Type B pancreatic cell (in vitro differentiated cells): ENCODE data around the gene APOL6. TPM values are rescaled to one million over a fixed set of nuclear protein-coding genes. Genes with fewer than 3 reads are reported as not detected.

Source experiments
- DNase-seq: peaks from one replicate; pipeline ENCODE4 v3.0.0; 2021; ENCODE audit warnings: mixed read lengths; ENCODE audit not compliant: unreplicated experiment; ENCODE audit errors: extremely low spot score
- H3K27ac Mint-ChIP-seq: 2 replicates; pipeline ENCODE4 v1.8.0; 2021; ENCODE audit warnings: mild to moderate bottlenecking, mixed read lengths
- H3K27me3 Mint-ChIP-seq: 2 replicates; pipeline ENCODE4 v1.8.0; 2021; ENCODE audit warnings: mixed read lengths
- H3K36me3 Mint-ChIP-seq: 2 replicates; pipeline ENCODE4 v1.8.0; 2021; ENCODE audit warnings: mixed read lengths
- H3K4me1 Mint-ChIP-seq: one replicate; pipeline ENCODE4 v1.8.0; 2021; ENCODE audit warnings: mixed read lengths; ENCODE audit not compliant: unreplicated experiment
- H3K4me3 Mint-ChIP-seq: 2 replicates; pipeline ENCODE4 v1.8.0; 2021; ENCODE audit warnings: mild to moderate bottlenecking, mixed read lengths
- H3K9me3 Mint-ChIP-seq: 2 replicates; pipeline ENCODE4 v1.8.0; 2021; ENCODE audit warnings: mixed read lengths
- total RNA-seq: library from RNA; stranded (reverse); gene quantifications from 2 replicates; pipeline ENCODE4 v1.2.1, GENCODE V29; 2021; ENCODE audit warnings: low replicate concordance
- TF ChIP-seq, protein P1 (sequence below): fragments of 200-600 bp; sonication (generic); conservative IDR thresholded peaks from 2 replicates; pipeline ENCODE4 v1.5.0; 2021; ENCODE audit warnings: antibody characterized with exemption, mild to moderate bottlenecking

Gene APOL6
- total RNA-seq, 1 donor from 2014 or later, result 9.0 TPM

DNA sequence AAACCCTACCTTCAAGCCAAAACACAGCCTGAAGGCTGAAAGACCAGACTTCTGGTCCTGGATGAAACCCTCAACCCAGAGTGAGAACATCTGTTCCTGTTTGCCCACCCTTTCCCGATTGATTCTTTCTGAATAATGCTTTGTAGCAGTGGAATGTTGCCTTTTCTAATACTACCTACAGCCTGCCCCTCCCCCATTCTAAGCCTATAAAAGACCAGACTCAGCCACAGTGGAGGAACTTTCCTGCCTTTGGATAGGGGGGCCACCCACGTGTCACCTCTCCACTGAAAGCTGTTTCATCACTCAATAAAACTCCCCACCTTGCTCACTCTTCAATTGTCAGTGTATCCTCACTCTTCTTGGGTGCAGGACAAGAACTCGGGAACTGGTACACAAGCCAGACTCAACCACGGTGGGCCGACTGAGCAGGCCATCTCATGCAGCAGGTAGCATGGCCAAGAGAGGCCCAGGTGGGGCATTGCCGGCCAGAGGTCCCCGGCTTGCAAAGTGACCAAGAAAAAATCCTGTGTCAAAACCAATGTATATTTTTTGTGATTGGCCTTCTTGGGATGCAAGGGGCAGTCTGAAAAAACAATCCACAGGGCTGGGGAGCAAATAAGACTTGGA, 6.6 kb upstream of the APOL6 start:
- DNase-seq, result peak; percentile 32
- Mint-ChIP-seq H3K4me3 (no peak overlapping the region), H3K36me3 (no peaks in the 10 kb centered on the region), H3K27me3 (no peaks in the 10 kb centered on the region), H3K4me1 (peaks cover 15% of the 10 kb centered on the region), H3K27ac (no peak overlapping the region), H3K9me3 (no peaks in the 10 kb centered on the region)
- TF ChIP-seq, protein P1, sequence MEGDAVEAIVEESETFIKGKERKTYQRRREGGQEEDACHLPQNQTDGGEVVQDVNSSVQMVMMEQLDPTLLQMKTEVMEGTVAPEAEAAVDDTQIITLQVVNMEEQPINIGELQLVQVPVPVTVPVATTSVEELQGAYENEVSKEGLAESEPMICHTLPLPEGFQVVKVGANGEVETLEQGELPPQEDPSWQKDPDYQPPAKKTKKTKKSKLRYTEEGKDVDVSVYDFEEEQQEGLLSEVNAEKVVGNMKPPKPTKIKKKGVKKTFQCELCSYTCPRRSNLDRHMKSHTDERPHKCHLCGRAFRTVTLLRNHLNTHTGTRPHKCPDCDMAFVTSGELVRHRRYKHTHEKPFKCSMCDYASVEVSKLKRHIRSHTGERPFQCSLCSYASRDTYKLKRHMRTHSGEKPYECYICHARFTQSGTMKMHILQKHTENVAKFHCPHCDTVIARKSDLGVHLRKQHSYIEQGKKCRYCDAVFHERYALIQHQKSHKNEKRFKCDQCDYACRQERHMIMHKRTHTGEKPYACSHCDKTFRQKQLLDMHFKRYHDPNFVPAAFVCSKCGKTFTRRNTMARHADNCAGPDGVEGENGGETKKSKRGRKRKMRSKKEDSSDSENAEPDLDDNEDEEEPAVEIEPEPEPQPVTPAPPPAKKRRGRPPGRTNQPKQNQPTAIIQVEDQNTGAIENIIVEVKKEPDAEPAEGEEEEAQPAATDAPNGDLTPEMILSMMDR, result no peak

DNA sequence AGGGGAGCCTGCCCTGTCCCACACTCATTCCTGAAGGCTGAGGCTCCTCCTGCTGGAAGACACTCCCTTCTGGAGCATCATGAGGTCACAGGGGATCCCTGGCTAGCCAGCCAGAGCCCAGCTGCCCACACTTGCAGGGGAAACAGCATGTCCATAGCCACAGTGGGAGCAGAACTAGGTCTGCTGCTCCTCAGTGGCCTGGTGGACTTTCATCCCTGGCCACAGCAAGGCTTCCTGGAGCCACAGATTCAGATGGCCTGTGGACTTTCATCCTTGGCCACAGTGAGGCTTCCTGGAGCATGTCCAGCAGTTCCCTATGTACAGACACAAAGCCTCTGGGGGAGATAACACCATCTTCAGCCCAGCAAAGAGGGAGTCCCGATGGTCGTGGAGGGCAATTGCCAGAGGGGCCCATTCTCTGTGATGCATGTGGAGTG, 5.9 kb upstream of the APOL6 start:
- H3K36me3 Mint-ChIP-seq, result no peaks in the 10 kb centered on the region
- no peaks in the 10 kb centered on the region for H3K27me3 Mint-ChIP-seq
- H3K27ac Mint-ChIP-seq, result peak overlapping the region; percentile 9
- no peak overlapping the region for H3K4me3 Mint-ChIP-seq
- no peaks in the 10 kb centered on the region for H3K9me3 Mint-ChIP-seq
- H3K4me1 Mint-ChIP-seq, result peaks cover 19% of the 10 kb centered on the region
- DNase-seq, result peak; percentile 47
- TF ChIP-seq, protein P1, result no peak

DNA sequence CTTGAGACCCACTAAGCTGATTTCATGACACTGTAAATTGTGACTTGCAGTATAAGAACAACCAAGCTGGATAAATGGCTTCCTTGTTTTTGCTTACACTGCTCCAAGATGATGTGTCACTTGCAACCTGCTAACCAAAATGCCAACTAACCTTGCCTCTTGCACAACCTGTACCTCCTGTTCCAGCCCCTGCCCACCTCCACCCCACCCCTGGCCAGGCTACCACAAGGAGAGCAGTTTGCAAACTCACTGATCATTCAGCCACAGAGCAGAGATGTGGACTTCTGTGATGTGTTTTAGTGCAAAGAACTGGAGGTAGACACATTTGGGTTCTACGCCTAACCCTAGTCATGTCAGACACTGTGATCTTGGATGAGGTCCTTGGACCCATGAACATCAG, 4.3 kb upstream of the APOL6 start:
- H3K4me3 Mint-ChIP-seq, result no peak overlapping the region
- peaks cover 14% of the 10 kb centered on the region for H3K4me1 Mint-ChIP-seq
- H3K27me3 Mint-ChIP-seq, result no peaks in the 10 kb centered on the region
- DNase-seq, result no peak
- H3K27ac Mint-ChIP-seq, result peak overlapping the region; percentile 34
- TF ChIP-seq, protein P1, result no peak
- no peaks in the 10 kb centered on the region for H3K9me3 Mint-ChIP-seq
- no peaks in the 10 kb centered on the region for H3K36me3 Mint-ChIP-seq

DNA sequence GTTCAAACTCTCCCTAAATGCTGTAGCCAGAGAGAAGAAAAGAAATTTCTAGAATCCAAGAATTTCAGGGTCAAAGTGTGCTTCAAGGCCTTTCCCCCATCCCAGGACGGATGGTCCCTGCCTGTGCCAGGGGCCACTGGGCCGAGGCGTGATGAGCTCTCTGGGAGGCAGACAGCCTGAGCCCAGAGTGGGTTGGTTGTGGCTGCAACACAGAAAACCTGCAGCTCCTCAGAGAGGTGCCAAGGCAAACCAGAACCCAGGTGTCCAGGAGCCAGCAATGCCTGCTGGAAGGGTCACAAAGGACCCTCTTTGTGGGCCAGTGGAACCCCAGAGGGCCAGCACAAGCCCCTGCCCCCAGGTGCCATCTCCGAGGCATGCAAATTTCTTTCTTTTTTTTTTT, 2.6 kb upstream of the APOL6 start:
- Mint-ChIP-seq H3K4me3 (no peak overlapping the region), H3K36me3 (no peaks in the 10 kb centered on the region), H3K9me3 (no peaks in the 10 kb centered on the region), H3K27me3 (no peaks in the 10 kb centered on the region), H3K27ac (no peak overlapping the region), H3K4me1 (peaks cover 19% of the 10 kb centered on the region)
- no peak for DNase-seq
- TF ChIP-seq, protein P1, result no peak

DNA sequence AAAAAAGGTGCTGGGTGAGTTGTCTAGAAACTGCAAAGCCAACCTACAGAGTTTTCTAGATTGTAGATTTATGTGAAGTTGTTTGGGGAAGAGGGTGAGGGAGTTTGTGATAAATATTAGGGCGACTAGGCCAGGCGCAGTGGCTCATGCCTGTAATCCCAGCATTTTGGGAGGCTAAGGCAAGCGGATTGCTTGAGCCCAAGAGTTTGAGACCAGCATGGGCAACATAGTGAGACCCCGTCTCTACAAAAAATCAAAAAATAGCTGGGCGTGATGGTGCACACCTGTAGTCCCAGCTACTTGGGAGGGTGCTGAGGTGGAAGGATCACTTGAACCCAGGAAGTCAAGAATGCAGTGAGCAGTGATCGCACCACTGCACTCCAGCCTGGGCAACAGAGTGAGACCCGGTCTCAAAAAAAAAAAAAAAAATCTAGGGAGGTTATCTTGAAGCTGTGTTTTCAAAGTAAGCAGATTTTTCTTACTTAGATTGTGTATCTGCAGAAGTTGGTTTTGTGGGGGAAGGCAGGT, 844 bp downstream of the APOL6 start:
- Mint-ChIP-seq H3K9me3 (no peaks in the 10 kb centered on the region), H3K4me3 (peak overlapping the region; percentile 94), H3K27me3 (peaks cover 2% of the 10 kb centered on the region), H3K4me1 (peaks cover 19% of the 10 kb centered on the region), H3K27ac (peak overlapping the region; percentile 98), H3K36me3 (no peaks in the 10 kb centered on the region)
- TF ChIP-seq, protein P1, result no peak
- DNase-seq, result peak; percentile 36
